ENCODE data around the gene FBRSL1. TPM values are rescaled to one million over a fixed set of nuclear protein-coding genes. Genes with fewer than 3 reads are reported as not detected.

The FBRSL1 gene
- total and polyA plus RNA-seq, 2 of the 8 experiments (the other 6 are each of a cell fraction or from before 2014, with no cell fraction given), result 18.4 to 109 TPM

DNA sequence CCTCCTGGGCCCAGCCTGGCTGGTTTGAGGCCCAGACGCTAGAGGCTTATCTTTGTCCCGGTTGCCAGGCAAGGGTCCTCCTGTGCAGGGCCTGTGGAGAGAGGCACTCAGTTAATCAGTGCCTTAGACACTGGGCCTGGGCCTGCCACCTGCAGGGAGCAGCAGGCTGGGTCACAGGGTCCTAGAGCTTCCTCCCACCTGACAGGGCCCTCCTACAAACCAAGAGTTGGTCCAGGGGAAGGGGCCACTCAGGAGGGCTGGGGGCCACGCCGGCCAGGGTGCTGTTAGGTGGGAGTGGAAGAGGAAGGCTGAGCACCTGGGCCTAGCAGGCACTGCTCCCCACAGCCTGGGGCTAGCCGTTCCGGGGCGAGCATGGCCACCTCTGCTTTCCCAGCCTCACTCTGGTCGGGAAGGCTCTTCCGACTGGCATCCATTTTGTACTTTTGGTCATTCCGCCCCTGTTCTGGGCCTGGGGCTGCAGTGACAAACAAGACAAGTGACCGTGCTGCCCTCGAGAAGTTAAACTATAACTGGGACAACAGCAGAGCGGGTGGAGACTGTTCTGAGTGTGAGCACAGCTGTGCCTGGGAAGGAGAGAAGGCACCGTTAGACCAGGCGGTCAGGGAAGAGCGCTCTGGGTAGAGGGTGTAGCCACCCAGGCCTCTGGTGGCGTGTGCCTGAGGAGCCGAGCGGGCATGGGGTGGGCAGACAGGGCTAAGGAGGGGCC is 27.2 kb downstream of the FBRSL1 start (continued):
- TF ChIP-seq CHD7 (IDR thresholded peaks at IDR 0.05; ENCODE audit: insufficient replicate concordance, low read length) (no peak), BCL11A (IDR thresholded peaks at IDR 0.05; ENCODE audit: low read depth in 2 of 2, low read length in 2 of 2) (no peak), RAD21 (IDR thresholded peaks at IDR 0.05 in 1 of 2, conservative IDR thresholded peaks at IDR 0.05 in 1 of 2; ENCODE audit: low read depth in 2 of 2, low read length in 2 of 2) (no peak), JUN (IDR thresholded peaks at IDR 0.05; ENCODE audit: low read depth, low read length) (no peak), GABPA (IDR thresholded peaks at IDR 0.05; ENCODE audit: borderline replicate concordance, insufficient read depth, low read length) (no peak), CBX5 (IDR thresholded peaks at IDR 0.05; ENCODE audit: low read depth, low read length) (no peak), TAF7 (optimal IDR thresholded peaks at IDR 0.05; ENCODE audit: borderline replicate concordance, low read depth, low read length) (no peak), KDM1A (IDR thresholded peaks at IDR 0.05; ENCODE audit: borderline replicate concordance, low read length) (no peak), CHD1 (IDR thresholded peaks at IDR 0.05; ENCODE audit: low read depth, low read length) (no peak), POLR2AphosphoS5 (IDR thresholded peaks at IDR 0.05; ENCODE audit: low read depth, low read length) (no peak)
